K562 (cell line): ENCODE results near the gene LRRC74B. TPM values are rescaled to one million over a fixed set of nuclear protein-coding genes. Genes with fewer than 3 reads are reported as not detected.
"Not testable (repeated sequence)": the region's sequence is repeated elsewhere in the genome, so short reads cannot be mapped to it uniquely, and the experiment has no call there.

Experiments used
- ATAC-seq: fragments of 200-7000 bp; cut with Tn5 transposase; 3 replicates; pipeline ENCODE4 v1.9.1; 2020; ENCODE audit warnings: moderate library complexity
- BruUV-seq: library from RNA; stranded (reverse); fragments of 400-500 nt; replicated peaks from 2 replicates; lab custom pipeline; 2021; lab: Mats Ljungman, UMichigan
- CTCF ChIA-PET: fragments of 300-600 bp; formaldehyde crosslinking; extraction: SDS; loops from one replicate; lab custom pipeline; 2021; ENCODE audit warnings: low intra/inter-chr PET ratio; lab: Yijun Ruan, JAX
- POLR2A ChIA-PET: fragments of 300-600, 350-650 bp; sonication (Branson Sonifier 250); formaldehyde crosslinking; extraction: SDS; loops from one replicate; lab custom pipeline; 2021; ENCODE audit warnings: antibody characterized with exemption, inconsistent platforms; lab: Yijun Ruan, JAX
- DNase-seq, 4 experiments: peaks; one replicate each; pipeline versions ENCODE4 v3.0.0 to v3.0.0-alpha.2; 2011 to 2018; ENCODE audit warnings: low spot score in 3 of 4, mixed read lengths in 3 of 4; ENCODE audit errors: extremely low read depth in 1 of 4
- FAIRE-seq: peaks from 2 replicates; lab custom pipeline; 2011; peaks lifted over from hg19 to GRCh38; lab: Jason Lieb, UNC
- H2AFZ ChIP-seq: 2 replicates; pipeline ENCODE4 v1.6.0; 2011; ENCODE audit warnings: low read depth, low read length, control low read depth, inconsistent platforms
- H3K27ac ChIP-seq: fragments of 200-600 bp; 3 replicates; pipeline ENCODE4 v1.8.0; 2011; ENCODE audit warnings: low read depth, mild to moderate bottlenecking, control low read depth, inconsistent platforms, low read length, moderate library complexity, mixed read lengths; ENCODE audit errors: extremely low read depth
- H3K27me3 ChIP-seq, 2 experiments: fragments of 300-600 bp in 1 of 2; 2 replicates in 1 of 2; 3 replicates in 1 of 2; pipeline versions ENCODE4 v1.6.0 to v1.8.0; 2011; ENCODE audit warnings: inconsistent platforms in 2 of 2, low read length in 2 of 2, mild to moderate bottlenecking in 1 of 2, mixed read lengths in 1 of 2, moderate library complexity in 1 of 2; ENCODE audit not compliant: control insufficient read depth in 2 of 2, insufficient read depth in 2 of 2
- H3K36me3 ChIP-seq: fragments of 300-600 bp; 3 replicates; pipeline ENCODE4 v1.8.0; 2011; ENCODE audit warnings: mild to moderate bottlenecking, low read length, inconsistent platforms; ENCODE audit not compliant: control insufficient read depth, insufficient read depth
- H3K4me1 ChIP-seq, 2 experiments: fragments of 200-600 bp in 1 of 2; replicated peaks in 1 of 2; 2 replicates in 1 of 2; 3 replicates in 1 of 2; pipeline versions ENCODE4 v1.5.1 to v1.8.0; 2011; ENCODE audit warnings: inconsistent platforms in 2 of 2, low read length in 2 of 2, mild to moderate bottlenecking in 1 of 2, mixed read lengths in 1 of 2, moderate library complexity in 1 of 2; ENCODE audit not compliant: control insufficient read depth in 2 of 2, insufficient read depth in 2 of 2
- H3K4me2 ChIP-seq: 2 replicates; pipeline ENCODE4 v1.6.1; 2011; ENCODE audit warnings: low read length, control low read depth, inconsistent platforms, mixed read lengths; ENCODE audit not compliant: insufficient read depth
- H3K4me3 ChIP-seq: fragments of 200-600 bp; sonication (generic), shearing (Covaris generic); 2 replicates; pipeline ENCODE4 v1.5.1; 2016; ENCODE audit warnings: control low read depth, inconsistent platforms
- H3K79me2 ChIP-seq: fragments of 200-600 bp; 3 replicates; pipeline ENCODE4 v1.8.0; 2011; ENCODE audit warnings: low read length, inconsistent platforms; ENCODE audit not compliant: control insufficient read depth, insufficient read depth
- H3K9ac ChIP-seq, 2 experiments: 2 replicates each; pipeline versions ENCODE4 v1.6.0 to v1.6.1; 2011; ENCODE audit warnings: low read depth in 2 of 2, low read length in 2 of 2, control low read depth in 1 of 2, inconsistent platforms in 1 of 2, mild to moderate bottlenecking in 1 of 2, mixed read lengths in 1 of 2; ENCODE audit not compliant: insufficient read depth in 1 of 2
- H3K9me1 ChIP-seq: one replicate; pipeline ENCODE4 v1.6.0; 2011; ENCODE audit warnings: inconsistent platforms, mild to moderate bottlenecking, low read length, moderate library complexity; ENCODE audit not compliant: control insufficient read depth, insufficient read depth
- H3K9me3 ChIP-seq: replicated peaks from 2 replicates; pipeline ENCODE4 v1.5.1; 2011; ENCODE audit warnings: low read depth, low read length, inconsistent platforms; ENCODE audit not compliant: control insufficient read depth, insufficient read depth
- H4K20me1 ChIP-seq: replicated peaks from 2 replicates; pipeline ENCODE4 v1.6.1; 2011; ENCODE audit warnings: low read length, inconsistent platforms, mixed read lengths; ENCODE audit not compliant: control insufficient read depth, insufficient read depth
- CC2D1A ChIP-seq: fragments of 450-650 bp; IDR thresholded peaks from 2 replicates; pipeline ENCODE4 v1.6.1; 2017; ENCODE audit warnings: mild to moderate bottlenecking
- CSDE1 ChIP-seq, 2 experiments: fragments of 450-650 bp; IDR thresholded peaks; 2 replicates each; pipeline ENCODE4 v1.6.1; 2016; ENCODE audit warnings: mild to moderate bottlenecking in 1 of 2
- EHMT2 ChIP-seq: fragments of 450-650 bp; IDR thresholded peaks from 2 replicates; pipeline ENCODE4 v1.6.1; 2018; ENCODE audit warnings: antibody characterized with exemption
- ELF4 ChIP-seq: fragments of 450-650 bp; formaldehyde crosslinking; IDR thresholded peaks from 2 replicates; pipeline ENCODE4 v1.4.0; 2022; ENCODE audit warnings: missing genetic modification characterization
- HBP1 ChIP-seq: fragments of 450-650 bp; formaldehyde crosslinking; IDR thresholded peaks from 2 replicates; pipeline ENCODE4 v1.4.0; 2022; ENCODE audit warnings: missing genetic modification characterization
- HDAC1 ChIP-seq, 2 experiments: fragments of 450-650 bp; IDR thresholded peaks; 2 replicates each; pipeline ENCODE4 v1.6.1; 2016 to 2017; ENCODE audit warnings: inconsistent platforms in 1 of 2, mild to moderate bottlenecking in 1 of 2, moderate library complexity in 1 of 2
- HLTF ChIP-seq: fragments of 450-650 bp; IDR thresholded peaks from 2 replicates; pipeline ENCODE4 v1.6.1; 2016
- MECOM ChIP-seq: fragments of 250-450 bp; sonication (Bioruptor Pico); IDR thresholded peaks from 2 replicates; pipeline ENCODE4 v1.8.0; 2022; ENCODE audit warnings: inconsistent platforms
- MTF1 ChIP-seq: fragments of 250-450 bp; sonication (Bioruptor Pico); IDR thresholded peaks from 2 replicates; pipeline ENCODE4 v1.9.0; 2021; ENCODE audit warnings: moderate library complexity, mild to moderate bottlenecking, inconsistent platforms, borderline replicate concordance
- MYBL2 ChIP-seq, 2 experiments: fragments of 450-650 bp in 1 of 2; sonication (generic) in 1 of 2; formaldehyde crosslinking in 1 of 2; IDR thresholded peaks; 2 replicates each; pipeline versions ENCODE4 v1.6.1 to v1.8.1; 2017 to 2022; ENCODE audit warnings: borderline replicate concordance in 1 of 2, inconsistent platforms in 1 of 2, low read depth in 1 of 2, mild to moderate bottlenecking in 1 of 2, missing genetic modification reagents in 1 of 2, moderate library complexity in 1 of 2
- SMARCA5 ChIP-seq: fragments of 450-650 bp; IDR thresholded peaks from 2 replicates; pipeline ENCODE4 v1.6.1; 2016
- TCF15 ChIP-seq: fragments of 250-450 bp; sonication (Bioruptor Pico); IDR thresholded peaks from 2 replicates; pipeline ENCODE4 v1.8.0; 2022; ENCODE audit warnings: moderate library complexity, mild to moderate bottlenecking, inconsistent platforms
- ZNF583 ChIP-seq: fragments of 250-450 bp; sonication (Bioruptor Pico); IDR thresholded peaks from 2 replicates; pipeline ENCODE4 v1.4.0; 2020
- WGBS: fragments of 100-300 bp; shearing (Covaris generic); methylation state at CpG from one replicate; pipeline ENCODE4 v1.1.6; 2016; ENCODE audit warnings: low coverage, mixed read lengths; ENCODE audit not compliant: insufficient coverage; ENCODE audit errors: missing lambda C conversion rate; 5-methylcytosine and 5-hydroxymethylcytosine counted together
- in situ Hi-C: fragments of 300-500 bp; cut with MboI; formaldehyde crosslinking; loops from 4 replicates; pipeline ENCODE4 v1.15.0; 2018; ENCODE audit warnings: inconsistent platforms, mixed read lengths
- intact Hi-C: fragments of 100-400 bp; cut with micrococcal nuclease; formaldehyde crosslinking; loops from 2 replicates; pipeline ENCODE4 v1.14.2; 2022
- polyA plus RNA-seq, 8 experiments: library from polyadenylated mRNA; depleted of rRNA in 4 of 8; stranded (reverse) in 5 of 8; unstranded in 3 of 8; fragments of >200 nt; fragmentation: Nextera tagmentation in 2 of 8; fragmentation: Illumina TruSeq in 1 of 8; extraction: Ambion mirVana in 2 of 8; extraction: Trizol in 1 of 8; gene quantifications; 2 replicates each; pipeline versions ENCODE4 v1.2.1 to v1.2.3, GENCODE V29; 2011 to 2014; ENCODE audit warnings: inconsistent platforms in 1 of 8, missing spikeins in 1 of 8
- total RNA-seq, 7 experiments: library from RNA; depleted of rRNA in 6 of 7; stranded (reverse); fragments of >200 nt in 6 of 7; fragmentation: Illumina TruSeq in 2 of 7; extraction: Trizol in 2 of 7; gene quantifications; 2 replicates each; pipeline versions ENCODE4 v1.2.1 to v1.2.3, GENCODE V29; 2011 to 2021; ENCODE audit warnings: low replicate concordance in 1 of 7
- TF ChIP-seq, protein P1 (sequence below): fragments of 250-450 bp; sonication (Bioruptor Pico); IDR thresholded peaks from 2 replicates; pipeline ENCODE4 v1.4.0; 2020

The LRRC74B gene
- total and polyA plus RNA-seq, 9 of the 15 experiments (the other 6 are each of a cell fraction or from before 2014, with no cell fraction given): not detected

DNA sequence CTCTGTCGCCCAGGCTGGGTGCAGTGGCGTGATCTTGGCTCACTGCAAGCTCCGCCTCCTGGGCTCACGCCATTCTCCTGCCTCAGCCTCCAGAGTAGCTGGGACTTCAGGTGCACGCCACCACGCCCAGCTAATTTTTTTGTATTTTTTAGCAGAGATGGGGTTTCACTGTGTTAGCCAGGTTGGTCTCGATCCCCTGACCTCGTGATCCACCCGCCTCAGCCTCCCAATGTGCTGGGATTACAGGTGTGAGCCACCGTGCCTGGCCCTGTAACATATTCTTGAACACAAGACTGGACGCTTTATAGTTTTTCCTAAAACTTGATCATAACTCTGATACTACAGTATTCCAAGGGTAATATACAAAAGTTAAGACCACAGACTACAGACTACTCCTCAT, 45.5 kb downstream of the LRRC74B start:
- CTCF ChIA-PET; H3K79me2 ChIP-seq; H3K36me3 ChIP-seq; FAIRE-seq; H4K20me1 ChIP-seq; H2AFZ ChIP-seq; H3K9me3 ChIP-seq; intact Hi-C loops; DNase-seq; H3K4me3 ChIP-seq; ATAC-seq; BruUV-seq; H3K9ac ChIP-seq; H3K27ac ChIP-seq; H3K4me2 ChIP-seq; POLR2A ChIA-PET; H3K9me1 ChIP-seq; TF ChIP-seq MYBL2 (CRISPR knock-in tag; IDR thresholded peaks at IDR 0.05; ENCODE audit: borderline replicate concordance): not testable (repeated sequence)
- Histone ChIP-seq H3K27me3 (peaks cover 2 to 15% of the 10 kb centered on the region in 2 experiments; a peak in 3 of 5 replicates), H3K4me1 (peaks cover 3 to 15% of the 10 kb centered on the region in 2 experiments; a peak in 3 of 5 replicates)
- in situ Hi-C loops: loop anchor here (10.0 kb wide), 1 partner anchor 444 kb away; no protein-coding TSS in a partner anchor
- WGBS: 37% methylated on average over 11 of the region's 11 CpGs
- 0 out of 2 replicates have a peak, but pooled peaks have one; percentile 20 for TF ChIP-seq ZNF583 (CRISPR knock-in tag)
- TF ChIP-seq HLTF: 0 out of 2 replicates have a peak, but pooled peaks have one; percentile 5
- 0 out of 2 replicates have a peak, but pooled peaks have one; percentile 20 for TF ChIP-seq TCF15 (CRISPR knock-in tag)
- TF ChIP-seq, protein P1, sequence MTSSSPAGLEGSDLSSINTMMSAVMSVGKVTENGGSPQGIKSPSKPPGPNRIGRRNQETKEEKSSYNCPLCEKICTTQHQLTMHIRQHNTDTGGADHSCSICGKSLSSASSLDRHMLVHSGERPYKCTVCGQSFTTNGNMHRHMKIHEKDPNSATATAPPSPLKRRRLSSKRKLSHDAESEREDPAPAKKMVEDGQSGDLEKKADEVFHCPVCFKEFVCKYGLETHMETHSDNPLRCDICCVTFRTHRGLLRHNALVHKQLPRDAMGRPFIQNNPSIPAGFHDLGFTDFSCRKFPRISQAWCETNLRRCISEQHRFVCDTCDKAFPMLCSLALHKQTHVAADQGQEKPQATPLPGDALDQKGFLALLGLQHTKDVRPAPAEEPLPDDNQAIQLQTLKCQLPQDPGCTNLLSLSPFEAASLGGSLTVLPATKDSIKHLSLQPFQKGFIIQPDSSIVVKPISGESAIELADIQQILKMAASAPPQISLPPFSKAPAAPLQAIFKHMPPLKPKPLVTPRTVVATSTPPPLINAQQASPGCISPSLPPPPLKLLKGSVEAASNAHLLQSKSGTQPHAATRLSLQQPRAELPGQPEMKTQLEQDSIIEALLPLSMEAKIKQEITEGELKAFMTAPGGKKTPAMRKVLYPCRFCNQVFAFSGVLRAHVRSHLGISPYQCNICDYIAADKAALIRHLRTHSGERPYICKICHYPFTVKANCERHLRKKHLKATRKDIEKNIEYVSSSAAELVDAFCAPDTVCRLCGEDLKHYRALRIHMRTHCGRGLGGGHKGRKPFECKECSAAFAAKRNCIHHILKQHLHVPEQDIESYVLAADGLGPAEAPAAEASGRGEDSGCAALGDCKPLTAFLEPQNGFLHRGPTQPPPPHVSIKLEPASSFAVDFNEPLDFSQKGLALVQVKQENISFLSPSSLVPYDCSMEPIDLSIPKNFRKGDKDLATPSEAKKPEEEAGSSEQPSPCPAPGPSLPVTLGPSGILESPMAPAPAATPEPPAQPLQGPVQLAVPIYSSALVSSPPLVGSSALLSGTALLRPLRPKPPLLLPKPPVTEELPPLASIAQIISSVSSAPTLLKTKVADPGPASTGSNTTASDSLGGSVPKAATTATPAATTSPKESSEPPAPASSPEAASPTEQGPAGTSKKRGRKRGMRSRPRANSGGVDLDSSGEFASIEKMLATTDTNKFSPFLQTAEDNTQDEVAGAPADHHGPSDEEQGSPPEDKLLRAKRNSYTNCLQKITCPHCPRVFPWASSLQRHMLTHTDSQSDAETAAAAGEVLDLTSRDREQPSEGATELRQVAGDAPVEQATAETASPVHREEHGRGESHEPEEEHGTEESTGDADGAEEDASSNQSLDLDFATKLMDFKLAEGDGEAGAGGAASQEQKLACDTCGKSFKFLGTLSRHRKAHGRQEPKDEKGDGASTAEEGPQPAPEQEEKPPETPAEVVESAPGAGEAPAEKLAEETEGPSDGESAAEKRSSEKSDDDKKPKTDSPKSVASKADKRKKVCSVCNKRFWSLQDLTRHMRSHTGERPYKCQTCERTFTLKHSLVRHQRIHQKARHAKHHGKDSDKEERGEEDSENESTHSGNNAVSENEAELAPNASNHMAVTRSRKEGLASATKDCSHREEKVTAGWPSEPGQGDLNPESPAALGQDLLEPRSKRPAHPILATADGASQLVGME: 0 out of 2 replicates have a peak, but pooled peaks have one; percentile 72
- peak in 1 of 2 experiments; percentile 22; a peak in 1 of 4 replicates for TF ChIP-seq HDAC1 (IDR thresholded peaks at IDR 0.05)
- 0 out of 4 replicates have a peak, but pooled peaks of 1 of the 2 experiments have one; percentile 40 for TF ChIP-seq CSDE1 (IDR thresholded peaks at IDR 0.05)
- TF ChIP-seq EHMT2: 0 out of 2 replicates have a peak, but pooled peaks have one; percentile 22
- TF ChIP-seq MTF1 (CRISPR knock-in tag): peak; percentile 34; the same call in 1 of the 2 replicates
- TF ChIP-seq MECOM (CRISPR knock-in tag): peak; percentile 39; the same call in 1 of the 2 replicates
- peak; percentile 61; the same call in 1 of the 2 replicates for TF ChIP-seq CC2D1A
- 0 out of 2 replicates have a peak, but pooled peaks have one; percentile 34 for TF ChIP-seq ELF4
- TF ChIP-seq SMARCA5: peak; percentile 26; the same call in 1 of the 2 replicates
- TF ChIP-seq HBP1 (CRISPR knock-in tag): 0 out of 2 replicates have a peak, but pooled peaks have one; percentile 43
- TF ChIP-seq MYBL2 (IDR thresholded peaks at IDR 0.05; ENCODE audit: low read depth): peak; percentile 11; the same call in 1 of the 2 replicates
